ENCODE results near the gene HPDL. TPM values are rescaled to one million over a fixed set of nuclear protein-coding genes. Genes with fewer than 3 reads are reported as not detected.

Gene HPDL
- total RNA-seq, 1 donor from 2014 or later, result 0.61 TPM

GRCh38 chr1:45348966-45349677 is 22.4 kb downstream of the HPDL start:
- H3K4me3 Mint-ChIP-seq (ENCODE audit: unreplicated experiment), result no peak overlapping the region
- Histone ChIP-seq H3K9me3 (ENCODE audit: insufficient read depth, low read depth, low read length) (no peaks in the 10 kb centered on the region), H3K9ac (ENCODE audit: low read length) (no peak overlapping the region), H3K27me3 (ENCODE audit: insufficient read depth, low read length) (no peaks in the 10 kb centered on the region), H3K4me1 (ENCODE audit: insufficient read depth, low read length) (peaks cover 5% of the 10 kb centered on the region), H3K4me3 (ENCODE audit: insufficient read depth, low read depth, low read length) (no peak overlapping the region), H3K27ac (ENCODE audit: low read depth, low read length) (no peak overlapping the region), H3K36me3 (ENCODE audit: insufficient read depth, low read length) (peaks cover 5% of the 10 kb centered on the region), H4K20me1 (ENCODE audit: insufficient read depth, low read length) (no peaks in the 10 kb centered on the region), H3K4me2 (ENCODE audit: low read length) (no peak overlapping the region), H2AFZ (ENCODE audit: low read depth, low read length) (no peak overlapping the region), H3K79me2 (ENCODE audit: insufficient read depth, low read length) (no peaks in the 10 kb centered on the region)
- peak overlapping the region; percentile 87 for H3K27ac Mint-ChIP-seq (ENCODE audit: unreplicated experiment)
- no peak for FAIRE-seq
- peaks cover 17% of the 10 kb centered on the region for H3K4me1 Mint-ChIP-seq (ENCODE audit: low read depth, unreplicated experiment)
- H3K36me3 Mint-ChIP-seq (ENCODE audit: low read depth, unreplicated experiment), result peaks cover 13% of the 10 kb centered on the region
- TF ChIP-seq EZH2 (IDR thresholded peaks at IDR 0.05; ENCODE audit: insufficient read depth, low read length) (no peak), CTCF (IDR thresholded peaks at IDR 0.05; ENCODE audit: insufficient read depth, low read depth, low read length) (no peak)
- no peaks in the 10 kb centered on the region for H3K9me3 Mint-ChIP-seq (ENCODE audit: unreplicated experiment)
- H3K27me3 Mint-ChIP-seq (ENCODE audit: low read depth, unreplicated experiment), result no peaks in the 10 kb centered on the region
- DNase-seq (ENCODE audit: low read depth), result no peak

GRCh38 chr1:45351508-45351907 is 24.8 kb downstream of the HPDL start:
- Histone ChIP-seq H3K9ac (ENCODE audit: low read length) (no peak overlapping the region), H3K79me2 (ENCODE audit: insufficient read depth, low read length) (no peaks in the 10 kb centered on the region), H3K4me2 (ENCODE audit: low read length) (no peak overlapping the region), H3K9me3 (ENCODE audit: insufficient read depth, low read depth, low read length) (no peaks in the 10 kb centered on the region), H3K27ac (ENCODE audit: low read depth, low read length) (no peak overlapping the region), H3K36me3 (ENCODE audit: insufficient read depth, low read length) (no peaks in the 10 kb centered on the region), H3K4me1 (ENCODE audit: insufficient read depth, low read length) (peaks cover 5% of the 10 kb centered on the region), H4K20me1 (ENCODE audit: insufficient read depth, low read length) (no peaks in the 10 kb centered on the region), H3K27me3 (ENCODE audit: insufficient read depth, low read length) (no peaks in the 10 kb centered on the region), H2AFZ (ENCODE audit: low read depth, low read length) (no peak overlapping the region), H3K4me3 (ENCODE audit: insufficient read depth, low read depth, low read length) (no peak overlapping the region)
- Mint-ChIP-seq H3K36me3 (ENCODE audit: low read depth, unreplicated experiment) (peaks cover 4% of the 10 kb centered on the region), H3K4me3 (ENCODE audit: unreplicated experiment) (no peak overlapping the region), H3K4me1 (ENCODE audit: low read depth, unreplicated experiment) (peaks cover 17% of the 10 kb centered on the region), H3K27ac (ENCODE audit: unreplicated experiment) (no peak overlapping the region), H3K9me3 (ENCODE audit: unreplicated experiment) (no peaks in the 10 kb centered on the region), H3K27me3 (ENCODE audit: low read depth, unreplicated experiment) (no peaks in the 10 kb centered on the region)
- FAIRE-seq (no peak), DNase-seq (ENCODE audit: low read depth) (no peak)
- TF ChIP-seq CTCF (IDR thresholded peaks at IDR 0.05; ENCODE audit: insufficient read depth, low read depth, low read length) (no peak), EZH2 (IDR thresholded peaks at IDR 0.05; ENCODE audit: insufficient read depth, low read length) (no peak)

- no peaks in the 10 kb centered on the region for H3K79me2 ChIP-seq (ENCODE audit: insufficient read depth, low read length)
- H3K4me3 ChIP-seq (ENCODE audit: insufficient read depth, low read depth, low read length), result no peak overlapping the region
- Mint-ChIP-seq H3K9me3 (ENCODE audit: unreplicated experiment) (no peaks in the 10 kb centered on the region), H3K4me1 (ENCODE audit: low read depth, unreplicated experiment) (peaks cover 7% of the 10 kb centered on the region), H3K27ac (ENCODE audit: unreplicated experiment) (no peak overlapping the region), H3K36me3 (ENCODE audit: low read depth, unreplicated experiment) (peaks cover 3% of the 10 kb centered on the region), H3K4me3 (ENCODE audit: unreplicated experiment) (no peak overlapping the region), H3K27me3 (ENCODE audit: low read depth, unreplicated experiment) (no peaks in the 10 kb centered on the region)
- H3K4me2 ChIP-seq (ENCODE audit: low read length), result no peak overlapping the region
- H3K27me3 ChIP-seq (ENCODE audit: insufficient read depth, low read length), result no peaks in the 10 kb centered on the region
- no peak overlapping the region for H3K27ac ChIP-seq (ENCODE audit: low read depth, low read length)
- H3K9ac ChIP-seq (ENCODE audit: low read length), result no peak overlapping the region
- H3K4me1 ChIP-seq (ENCODE audit: insufficient read depth, low read length), result no peaks in the 10 kb centered on the region
- H3K36me3 ChIP-seq (ENCODE audit: insufficient read depth, low read length), result no peaks in the 10 kb centered on the region
- no peak for DNase-seq (ENCODE audit: low read depth)
- FAIRE-seq, result no peak
- H4K20me1 ChIP-seq (ENCODE audit: insufficient read depth, low read length), result no peaks in the 10 kb centered on the region
- no peak overlapping the region for H2AFZ ChIP-seq (ENCODE audit: low read depth, low read length)
- no peaks in the 10 kb centered on the region for H3K9me3 ChIP-seq (ENCODE audit: insufficient read depth, low read depth, low read length)
- no peak for TF ChIP-seq CTCF (IDR thresholded peaks at IDR 0.05; ENCODE audit: insufficient read depth, low read depth, low read length)
- no peak for TF ChIP-seq EZH2 (IDR thresholded peaks at IDR 0.05; ENCODE audit: insufficient read depth, low read length)
Measured at GRCh38 chr1:45353685-45354084, 27.0 kb downstream of the HPDL start.

Measured in astrocyte (in vitro differentiated cells and primary cell).